Measurements from ENCODE around the gene RBM24. TPM values are rescaled to one million over a fixed set of nuclear protein-coding genes. Genes with fewer than 3 reads are reported as not detected.

Gene RBM24
- total and polyA plus RNA-seq, 2 of the 4 experiments (the other 2 are of a cell fraction) = 4.1 to 6.6 TPM

DNA sequence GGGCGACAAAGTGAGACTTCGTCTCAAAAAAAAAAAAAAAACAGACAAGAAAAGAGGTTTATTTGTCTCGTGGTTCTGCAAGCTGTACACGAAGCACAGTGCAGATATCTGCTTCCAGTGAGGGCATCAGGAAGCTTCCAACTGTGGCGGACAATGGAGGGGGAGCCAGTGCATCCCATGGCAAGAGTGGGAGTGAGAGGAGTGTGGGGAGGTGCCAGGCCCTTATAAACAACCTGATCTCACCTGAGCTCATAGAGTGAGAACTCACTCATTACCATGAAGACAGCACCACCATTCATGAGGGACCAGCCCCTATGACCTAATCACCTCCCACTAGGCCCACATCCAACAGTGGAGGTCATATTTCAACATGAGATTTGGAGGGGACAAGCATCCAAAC is 19.5 kb downstream of the RBM24 start:
- peaks cover 4% of the 10 kb centered on the region; the same call in 1 of the 2 replicates for H3K4me1 ChIP-seq (ENCODE audit: control insufficient read depth, insufficient read depth, low read length)
- no TSS peak for BruUV-seq (replicated peaks)
- no peaks in the 10 kb centered on the region for H3K27me3 ChIP-seq (ENCODE audit: control insufficient read depth, insufficient read depth, low read length)
- no peaks in the 10 kb centered on the region for H3K79me1 ChIP-seq (ENCODE audit: low read depth in 1 of 2, low read length in 2 of 2)
- ChIA-PET CTCF (no interaction called here), POLR2A (ENCODE audit: unreplicated experiment) (no interaction called here)
- TF ChIP-seq, protein P1, sequence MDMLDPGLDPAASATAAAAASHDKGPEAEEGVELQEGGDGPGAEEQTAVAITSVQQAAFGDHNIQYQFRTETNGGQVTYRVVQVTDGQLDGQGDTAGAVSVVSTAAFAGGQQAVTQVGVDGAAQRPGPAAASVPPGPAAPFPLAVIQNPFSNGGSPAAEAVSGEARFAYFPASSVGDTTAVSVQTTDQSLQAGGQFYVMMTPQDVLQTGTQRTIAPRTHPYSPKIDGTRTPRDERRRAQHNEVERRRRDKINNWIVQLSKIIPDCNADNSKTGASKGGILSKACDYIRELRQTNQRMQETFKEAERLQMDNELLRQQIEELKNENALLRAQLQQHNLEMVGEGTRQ (IDR thresholded peaks at IDR 0.05; ENCODE audit: low read depth, low read length) = no peak
- no peak for TF ChIP-seq MAFK (IDR thresholded peaks at IDR 0.05; ENCODE audit: low read depth, low read length)
- no peak for TF ChIP-seq BHLHE40 (IDR thresholded peaks at IDR 0.05; ENCODE audit: low read depth, low read length)
- TF ChIP-seq, protein P2, sequence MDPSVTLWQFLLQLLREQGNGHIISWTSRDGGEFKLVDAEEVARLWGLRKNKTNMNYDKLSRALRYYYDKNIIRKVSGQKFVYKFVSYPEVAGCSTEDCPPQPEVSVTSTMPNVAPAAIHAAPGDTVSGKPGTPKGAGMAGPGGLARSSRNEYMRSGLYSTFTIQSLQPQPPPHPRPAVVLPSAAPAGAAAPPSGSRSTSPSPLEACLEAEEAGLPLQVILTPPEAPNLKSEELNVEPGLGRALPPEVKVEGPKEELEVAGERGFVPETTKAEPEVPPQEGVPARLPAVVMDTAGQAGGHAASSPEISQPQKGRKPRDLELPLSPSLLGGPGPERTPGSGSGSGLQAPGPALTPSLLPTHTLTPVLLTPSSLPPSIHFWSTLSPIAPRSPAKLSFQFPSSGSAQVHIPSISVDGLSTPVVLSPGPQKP (IDR thresholded peaks at IDR 0.05; ENCODE audit: borderline replicate concordance, low read depth, low read length) = no peak
- TF ChIP-seq SMC3 (IDR thresholded peaks at IDR 0.05; ENCODE audit: low read depth, low read length) = no peak
- no peak for TF ChIP-seq CHD1 (IDR thresholded peaks at IDR 0.05; ENCODE audit: low read depth, low read length)
- TF ChIP-seq RAD21 (IDR thresholded peaks at IDR 0.05; ENCODE audit: low read length) = no peak
- no peak for TF ChIP-seq NFE2L2 (IDR thresholded peaks at IDR 0.05; ENCODE audit: low read depth, low read length)
- TF ChIP-seq RFX5 (IDR thresholded peaks at IDR 0.05; ENCODE audit: low read depth, low read length) = no peak
- no peak for TF ChIP-seq MAZ (IDR thresholded peaks at IDR 0.05; ENCODE audit: borderline replicate concordance, low read depth, low read length)
- TF ChIP-seq CEBPB (IDR thresholded peaks at IDR 0.05; ENCODE audit: low read depth, low read length) = no peak
- TF ChIP-seq RCOR1 (IDR thresholded peaks at IDR 0.05; ENCODE audit: insufficient replicate concordance, low read length) = no peak
- TF ChIP-seq POLR2A (IDR thresholded peaks at IDR 0.05; ENCODE audit: low read depth, low read length) = no peak
- TF ChIP-seq FOS (IDR thresholded peaks at IDR 0.05; ENCODE audit: low read depth, low read length) = no peak
- no peak for TF ChIP-seq MXI1 (IDR thresholded peaks at IDR 0.05; ENCODE audit: borderline replicate concordance, low read depth, low read length)
- TF ChIP-seq, protein P3, sequence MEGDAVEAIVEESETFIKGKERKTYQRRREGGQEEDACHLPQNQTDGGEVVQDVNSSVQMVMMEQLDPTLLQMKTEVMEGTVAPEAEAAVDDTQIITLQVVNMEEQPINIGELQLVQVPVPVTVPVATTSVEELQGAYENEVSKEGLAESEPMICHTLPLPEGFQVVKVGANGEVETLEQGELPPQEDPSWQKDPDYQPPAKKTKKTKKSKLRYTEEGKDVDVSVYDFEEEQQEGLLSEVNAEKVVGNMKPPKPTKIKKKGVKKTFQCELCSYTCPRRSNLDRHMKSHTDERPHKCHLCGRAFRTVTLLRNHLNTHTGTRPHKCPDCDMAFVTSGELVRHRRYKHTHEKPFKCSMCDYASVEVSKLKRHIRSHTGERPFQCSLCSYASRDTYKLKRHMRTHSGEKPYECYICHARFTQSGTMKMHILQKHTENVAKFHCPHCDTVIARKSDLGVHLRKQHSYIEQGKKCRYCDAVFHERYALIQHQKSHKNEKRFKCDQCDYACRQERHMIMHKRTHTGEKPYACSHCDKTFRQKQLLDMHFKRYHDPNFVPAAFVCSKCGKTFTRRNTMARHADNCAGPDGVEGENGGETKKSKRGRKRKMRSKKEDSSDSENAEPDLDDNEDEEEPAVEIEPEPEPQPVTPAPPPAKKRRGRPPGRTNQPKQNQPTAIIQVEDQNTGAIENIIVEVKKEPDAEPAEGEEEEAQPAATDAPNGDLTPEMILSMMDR (conservative IDR thresholded peaks at IDR 0.05; ENCODE audit: low read depth, low read length) = no peak
- DNase-seq (no peak), ATAC-seq (ENCODE audit: low read depth) (no peak)
- no peak overlapping the region for H2BK120ac ChIP-seq (ENCODE audit: low read depth, low read length)
- no peak overlapping the region for H2AK9ac ChIP-seq (replicated peaks; ENCODE audit: low read depth, low read length, poor library complexity)
- no peak overlapping the region for H2BK5ac ChIP-seq (ENCODE audit: low read depth, low read length, poor library complexity, severe bottlenecking)
- H2AFZ ChIP-seq (replicated peaks; ENCODE audit: low read length, poor library complexity) = no peak overlapping the region
- H3K9me3 ChIP-seq (ENCODE audit: control insufficient read depth, insufficient read depth, low read length) = no peaks in the 10 kb centered on the region
- H2BK15ac ChIP-seq (ENCODE audit: low read depth, low read length) = no peak overlapping the region
- no peak overlapping the region for H3K9ac ChIP-seq (ENCODE audit: low read depth, low read length)
- no peak overlapping the region for H4K91ac ChIP-seq (ENCODE audit: insufficient read depth, low read depth, low read length)
- no peak overlapping the region for H3K18ac ChIP-seq (ENCODE audit: low read depth, low read length)
- no peak overlapping the region for H4K5ac ChIP-seq (ENCODE audit: low read depth, low read length)
- H4K20me1 ChIP-seq (ENCODE audit: insufficient read depth, low read length) = no peaks in the 10 kb centered on the region
- H2BK20ac ChIP-seq (ENCODE audit: low read depth, low read length) = no peak overlapping the region
- H3K4me3 ChIP-seq (ENCODE audit: insufficient read depth, low read depth, low read length) = no peak overlapping the region
- H3K56ac ChIP-seq (ENCODE audit: extremely low read depth, insufficient read depth, low read length) = no peak overlapping the region
- intact Hi-C loops (cut with micrococcal nuclease) = no loop called here
- in situ Hi-C loops (cut with MboI; ENCODE audit: low sequenced_read_pairs) = no loop called here
- H3K9me1 ChIP-seq (ENCODE audit: insufficient read depth, low read length) = no peaks in the 10 kb centered on the region
- no peak overlapping the region for H3K4me2 ChIP-seq (ENCODE audit: low read depth, low read length)
- H3K23ac ChIP-seq (ENCODE audit: low read depth, low read length) = no peak overlapping the region
- no peak overlapping the region for H2AK5ac ChIP-seq (ENCODE audit: low read depth, low read length)
- dilution Hi-C loops (cut with HindIII; ENCODE audit: low sequenced_read_pairs, unreplicated experiment) = no loop called here
- 83% methylated on average over 1 of the region's 5 CpGs; no CpG with 5 or more reads in 1 of the 2 experiments for WGBS, 2 experiments (ENCODE audit: extremely low coverage in 2 of 2, insufficient read length in 1 of 2)
- H3K27ac ChIP-seq (ENCODE audit: insufficient read depth, low read length) = no peak overlapping the region
- H3K4ac ChIP-seq (ENCODE audit: low read depth, low read length) = no peak overlapping the region
- H3K14ac ChIP-seq (replicated peaks; ENCODE audit: low read depth, low read length) = no peak overlapping the region
- H4K8ac ChIP-seq (ENCODE audit: low read depth in 2 of 2, low read length in 2 of 2) = no peak overlapping the region
- no peaks in the 10 kb centered on the region; the same call in 1 of the 2 replicates for H3K36me3 ChIP-seq (ENCODE audit: control insufficient read depth, insufficient read depth, low read length)
